ENCODE data around the gene ABTB1. TPM values are rescaled to one million over a fixed set of nuclear protein-coding genes. Genes with fewer than 3 reads are reported as not detected.

Gene ABTB1
- total RNA-seq, 1 donor from 2014 or later: 9.7 TPM

DNA sequence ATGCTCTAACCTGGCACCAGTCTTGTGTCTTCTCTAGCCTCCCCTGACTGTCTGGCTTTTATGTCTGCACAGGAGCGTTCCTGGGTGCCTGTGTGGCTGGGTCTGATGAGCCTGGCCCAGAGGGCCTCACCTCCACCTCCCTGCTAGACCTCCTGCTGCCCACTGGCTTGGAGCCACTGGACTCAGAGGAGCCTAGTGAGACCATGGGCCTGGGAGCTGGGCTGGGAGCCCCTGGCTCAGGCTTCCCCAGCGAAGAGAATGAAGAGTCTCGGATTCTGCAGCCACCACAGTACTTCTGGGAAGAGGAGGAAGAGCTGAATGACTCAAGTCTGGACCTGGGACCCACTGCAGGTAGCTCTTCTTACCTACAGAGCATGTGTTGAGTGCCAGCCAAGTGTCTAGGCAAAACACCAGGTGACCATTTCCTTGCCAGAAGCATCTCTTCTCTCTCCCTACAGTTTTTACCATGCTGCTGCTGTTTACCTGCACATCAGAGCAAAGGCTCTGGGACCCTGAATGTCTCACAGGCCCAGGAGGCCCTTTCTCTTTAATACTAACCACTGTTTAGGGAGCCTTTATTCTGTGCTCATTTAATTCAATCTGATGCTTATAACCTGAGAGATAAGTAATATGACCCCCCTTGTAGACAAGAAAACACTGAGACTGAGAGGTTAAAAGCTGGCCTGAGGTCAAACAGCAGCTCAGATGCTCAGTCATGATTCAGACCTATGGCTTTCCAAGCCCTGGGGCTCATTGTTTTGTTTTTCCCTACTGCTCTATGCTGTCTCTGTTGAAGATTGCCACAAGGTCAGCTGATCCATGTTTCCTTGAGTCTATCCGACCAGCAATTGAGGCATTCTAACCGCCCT, 33.3 kb upstream of the ABTB1 start:
- peaks cover 15% of the 10 kb centered on the region for H3K4me1 Mint-ChIP-seq (ENCODE audit: low read depth)

DNA sequence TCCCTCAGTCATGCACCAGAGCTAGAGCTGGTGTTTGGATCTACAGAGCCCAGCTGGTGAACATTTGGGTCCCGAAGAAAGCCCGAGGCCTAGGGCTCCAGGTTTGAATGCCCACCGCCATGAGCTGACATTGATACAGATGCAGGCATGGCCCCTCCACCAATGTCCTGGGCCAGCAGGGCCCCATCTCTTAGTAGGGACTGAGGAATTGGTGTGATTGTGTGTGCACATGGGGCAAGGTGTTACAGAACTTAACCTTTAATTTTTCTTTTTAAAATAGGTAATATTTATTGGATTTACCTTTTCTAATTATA, 32.8 kb upstream of the ABTB1 start:
- Mint-ChIP-seq H3K36me3 (ENCODE audit: low read depth) (no peaks in the 10 kb centered on the region), H3K27ac (no peak overlapping the region), H3K27me3 (ENCODE audit: insufficient read depth) (peaks cover 2% of the 10 kb centered on the region), H3K4me1 (ENCODE audit: low read depth) (peaks cover 15% of the 10 kb centered on the region), H3K4me3 (no peak overlapping the region), H3K9me3 (no peaks in the 10 kb centered on the region)
- no peak for DNase-seq (ENCODE audit: low spot score)
- intact Hi-C loops (cut with micrococcal nuclease): no loop called here

More for the DNA sequence above, 33.3 kb upstream of the ABTB1 start:
- H3K36me3 Mint-ChIP-seq (ENCODE audit: low read depth): no peaks in the 10 kb centered on the region
- H3K27me3 Mint-ChIP-seq (ENCODE audit: insufficient read depth): peaks cover 2% of the 10 kb centered on the region
- H3K4me3 Mint-ChIP-seq: no peak overlapping the region
- intact Hi-C loops (cut with micrococcal nuclease): no loop called here
- H3K27ac Mint-ChIP-seq: no peak overlapping the region
- H3K9me3 Mint-ChIP-seq: no peaks in the 10 kb centered on the region
- DNase-seq (ENCODE audit: low spot score): no peak

DNA sequence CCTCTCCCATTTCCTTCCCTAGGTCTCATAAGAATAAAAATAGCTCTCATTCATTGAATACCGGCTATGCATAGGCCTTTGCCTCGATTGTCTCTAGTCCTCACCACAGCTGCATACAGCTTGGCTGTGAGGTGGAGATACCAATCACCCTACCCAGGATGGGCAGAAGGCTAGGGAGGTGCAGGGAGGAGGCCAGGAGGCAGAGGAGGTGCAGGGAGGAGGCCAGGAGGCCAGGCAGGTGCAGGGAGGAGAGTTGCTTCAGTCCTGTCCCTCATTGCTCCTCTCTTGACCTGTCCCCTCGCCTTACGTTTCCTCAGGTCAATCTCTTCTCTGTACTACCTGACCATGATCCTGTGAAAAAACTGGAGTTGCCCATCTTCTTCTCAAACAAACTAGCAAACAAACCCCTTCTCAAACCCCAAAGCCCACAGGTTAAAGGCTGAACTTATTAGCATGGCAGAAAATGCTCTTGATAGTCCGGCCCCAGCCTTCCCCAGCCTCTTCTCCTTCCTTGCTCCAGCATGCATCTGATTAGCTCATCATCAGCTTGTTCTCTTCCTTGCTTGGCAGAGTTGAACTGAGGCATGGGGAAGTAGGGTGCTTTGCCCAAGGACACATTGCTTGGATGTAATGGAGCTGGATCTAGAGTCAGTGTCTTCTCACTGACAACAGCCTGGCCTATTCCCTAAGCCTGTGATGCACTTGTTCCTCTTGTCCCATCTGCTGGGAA, 27.9 kb upstream of the ABTB1 start:
- Mint-ChIP-seq H3K4me1 (ENCODE audit: low read depth) (no peaks in the 10 kb centered on the region), H3K27ac (no peak overlapping the region), H3K36me3 (ENCODE audit: low read depth) (no peaks in the 10 kb centered on the region), H3K9me3 (no peaks in the 10 kb centered on the region), H3K4me3 (no peak overlapping the region), H3K27me3 (ENCODE audit: insufficient read depth) (peaks cover 2% of the 10 kb centered on the region)
- DNase-seq (ENCODE audit: low spot score): no peak
- intact Hi-C loops (cut with micrococcal nuclease): no loop called here

DNA sequence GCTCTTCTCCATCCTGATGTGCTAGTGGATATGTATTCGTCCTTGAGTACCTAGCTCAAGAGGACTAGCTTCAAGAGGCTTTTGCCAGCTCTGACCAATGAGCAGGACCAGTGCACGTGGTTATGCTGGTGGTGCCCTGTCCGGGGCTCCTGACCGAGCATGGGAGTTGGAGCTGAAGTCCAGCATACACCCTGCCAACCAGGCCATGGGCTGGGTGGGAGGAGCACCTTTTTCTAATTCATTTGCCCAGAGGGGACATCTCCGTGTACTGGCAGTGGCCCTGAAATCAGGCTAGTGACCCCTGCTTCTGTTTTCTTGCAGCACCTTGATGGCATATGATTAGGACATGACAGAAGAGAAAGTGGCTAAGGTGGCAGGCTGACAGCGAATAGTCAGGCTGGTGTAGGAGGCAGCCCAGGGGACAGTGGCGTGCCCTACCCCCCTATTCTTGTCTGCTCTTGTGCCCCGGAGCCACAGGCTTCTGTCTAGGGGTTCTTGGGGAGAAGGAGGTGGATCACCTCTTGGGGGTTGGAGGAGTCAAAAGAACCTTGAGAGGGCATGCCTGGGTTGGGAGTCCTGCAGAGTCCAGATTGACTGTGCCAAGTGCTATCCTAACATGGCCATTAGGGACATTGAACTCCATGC, 27.3 kb upstream of the ABTB1 start:
- no peaks in the 10 kb centered on the region for H3K9me3 Mint-ChIP-seq
- peaks cover 3% of the 10 kb centered on the region for H3K27me3 Mint-ChIP-seq (ENCODE audit: insufficient read depth)
- H3K4me3 Mint-ChIP-seq: no peak overlapping the region
- no peaks in the 10 kb centered on the region for H3K36me3 Mint-ChIP-seq (ENCODE audit: low read depth)
- DNase-seq (ENCODE audit: low spot score): no peak
- H3K4me1 Mint-ChIP-seq (ENCODE audit: low read depth): no peaks in the 10 kb centered on the region
- intact Hi-C loops (cut with micrococcal nuclease): no loop called here
- H3K27ac Mint-ChIP-seq: no peak overlapping the region

DNA sequence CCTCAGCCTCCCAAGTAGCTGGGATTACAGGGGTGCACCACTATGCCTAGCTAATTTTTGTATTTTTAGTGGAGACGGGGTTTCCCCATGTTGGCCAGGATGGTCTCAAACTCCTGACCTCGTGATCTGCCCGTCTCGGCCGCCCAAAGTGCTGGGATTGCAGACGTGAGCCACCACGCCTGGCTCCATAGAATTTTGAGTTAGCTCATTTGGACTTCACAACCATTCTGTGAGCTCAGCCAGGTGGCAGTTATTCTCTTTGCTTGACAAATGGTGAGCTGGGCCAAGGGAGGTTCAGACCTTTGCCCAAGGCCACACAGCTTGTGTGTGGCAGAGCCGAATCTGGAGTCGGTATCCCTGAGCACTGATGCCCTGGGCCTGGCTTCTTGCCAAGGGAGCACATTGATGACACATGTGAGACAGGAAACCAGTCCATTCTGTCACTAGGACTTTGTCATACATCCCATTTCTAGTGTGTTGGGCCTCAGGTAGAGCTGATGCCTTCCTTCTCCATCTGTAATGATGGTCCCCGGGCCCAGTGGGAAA, 26.2 kb upstream of the ABTB1 start:
- no peaks in the 10 kb centered on the region for H3K36me3 Mint-ChIP-seq (ENCODE audit: low read depth)
- H3K27ac Mint-ChIP-seq: no peak overlapping the region
- H3K4me1 Mint-ChIP-seq (ENCODE audit: low read depth): no peaks in the 10 kb centered on the region
- H3K4me3 Mint-ChIP-seq: no peak overlapping the region
- peaks cover 4% of the 10 kb centered on the region for H3K27me3 Mint-ChIP-seq (ENCODE audit: insufficient read depth)
- DNase-seq (ENCODE audit: low spot score): no peak
- H3K9me3 Mint-ChIP-seq: no peaks in the 10 kb centered on the region
- intact Hi-C loops (cut with micrococcal nuclease): no loop called here

DNA sequence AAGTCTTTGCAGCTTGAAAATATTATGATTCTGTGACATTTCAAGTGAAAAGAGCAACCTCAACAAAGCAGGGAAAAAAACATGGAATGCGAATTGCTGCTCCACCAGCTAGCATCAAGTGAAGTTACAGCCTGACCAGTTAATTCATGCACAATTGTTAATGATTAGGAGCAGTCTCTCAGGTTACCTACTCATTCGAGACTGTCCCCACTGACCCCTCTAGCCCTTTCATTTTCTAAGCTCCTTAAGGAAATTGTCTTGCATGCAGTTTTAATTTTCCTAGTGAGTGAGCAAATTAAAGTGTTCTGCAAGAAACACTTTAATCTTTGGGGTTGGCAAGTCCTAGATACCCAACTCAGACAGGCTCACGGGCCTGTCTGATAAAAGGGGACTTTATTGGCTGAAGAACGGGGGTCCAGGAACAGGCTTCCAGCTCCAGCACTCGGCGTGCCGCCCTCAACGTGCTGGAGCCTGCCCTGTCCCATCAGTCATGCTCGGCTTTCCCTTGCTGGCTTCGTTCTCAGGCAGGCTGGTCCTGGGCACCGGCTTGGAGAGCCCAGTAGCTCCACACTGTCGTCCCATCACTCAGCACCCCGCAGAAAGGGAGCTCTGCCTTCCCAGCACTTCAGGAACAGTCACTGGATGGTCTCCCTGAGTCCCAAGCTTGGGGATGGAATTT, 25.4 kb upstream of the ABTB1 start:
- H3K4me3 Mint-ChIP-seq: no peak overlapping the region
- DNase-seq (ENCODE audit: low spot score): no peak
- H3K9me3 Mint-ChIP-seq: no peaks in the 10 kb centered on the region
- peaks cover 3% of the 10 kb centered on the region for H3K27me3 Mint-ChIP-seq (ENCODE audit: insufficient read depth)
- H3K36me3 Mint-ChIP-seq (ENCODE audit: low read depth): no peaks in the 10 kb centered on the region
- no peaks in the 10 kb centered on the region for H3K4me1 Mint-ChIP-seq (ENCODE audit: low read depth)
- intact Hi-C loops (cut with micrococcal nuclease): no loop called here
- H3K27ac Mint-ChIP-seq: no peak overlapping the region

DNA sequence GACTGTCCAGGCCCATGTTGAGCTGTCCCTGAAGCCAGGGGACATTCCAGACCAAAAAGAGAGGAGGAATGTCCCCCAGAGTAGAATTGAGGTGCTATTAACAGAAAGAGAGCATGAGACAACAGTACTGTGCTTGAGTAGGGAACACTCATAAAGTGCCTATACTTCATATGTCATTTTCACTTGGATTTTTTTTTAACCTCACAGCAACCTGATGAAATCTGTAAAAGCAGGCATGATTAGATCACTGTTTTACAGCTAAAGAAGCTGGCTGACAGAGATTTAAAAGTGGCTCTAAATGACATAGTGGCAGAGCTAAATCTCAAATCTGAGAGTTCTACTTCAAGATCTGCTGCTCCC, 24.9 kb upstream of the ABTB1 start:
- no peaks in the 10 kb centered on the region for H3K9me3 Mint-ChIP-seq
- intact Hi-C loops (cut with micrococcal nuclease): no loop called here
- no peak for DNase-seq (ENCODE audit: low spot score)
- peaks cover 2% of the 10 kb centered on the region for H3K27me3 Mint-ChIP-seq (ENCODE audit: insufficient read depth)
- no peak overlapping the region for H3K4me3 Mint-ChIP-seq
- no peaks in the 10 kb centered on the region for H3K36me3 Mint-ChIP-seq (ENCODE audit: low read depth)
- H3K4me1 Mint-ChIP-seq (ENCODE audit: low read depth): no peaks in the 10 kb centered on the region
- H3K27ac Mint-ChIP-seq: no peak overlapping the region

DNA sequence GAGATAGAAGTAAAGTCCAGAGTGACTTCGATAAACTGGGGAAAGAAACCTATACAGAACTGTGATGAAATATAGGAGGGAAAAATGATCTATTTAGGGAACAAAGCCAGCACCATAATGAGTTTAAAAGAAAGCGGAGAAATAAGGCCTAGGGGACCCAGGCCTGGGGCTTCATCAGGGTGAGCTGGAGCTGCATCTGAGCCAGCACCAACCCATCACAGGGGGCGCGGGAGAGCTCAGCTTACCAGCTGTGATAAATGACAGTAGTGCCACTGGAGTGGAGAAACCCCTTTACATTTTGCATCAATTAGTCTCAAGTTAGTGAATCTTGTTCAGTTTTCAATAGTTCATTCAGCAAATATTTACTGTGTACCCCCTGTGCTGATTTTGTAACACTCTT, 22.5 kb upstream of the ABTB1 start:
- no peaks in the 10 kb centered on the region for H3K9me3 Mint-ChIP-seq
- intact Hi-C loops (cut with micrococcal nuclease): loop anchor here (10.0 kb wide), 1 partner anchor 485 kb away; no protein-coding TSS in a partner anchor
- H3K27ac Mint-ChIP-seq: no peak overlapping the region
- no peak overlapping the region for H3K4me3 Mint-ChIP-seq
- no peak for DNase-seq (ENCODE audit: low spot score)
- no peaks in the 10 kb centered on the region for H3K36me3 Mint-ChIP-seq (ENCODE audit: low read depth)
- peaks cover 2% of the 10 kb centered on the region for H3K27me3 Mint-ChIP-seq (ENCODE audit: insufficient read depth)
- no peaks in the 10 kb centered on the region for H3K4me1 Mint-ChIP-seq (ENCODE audit: low read depth)

DNA sequence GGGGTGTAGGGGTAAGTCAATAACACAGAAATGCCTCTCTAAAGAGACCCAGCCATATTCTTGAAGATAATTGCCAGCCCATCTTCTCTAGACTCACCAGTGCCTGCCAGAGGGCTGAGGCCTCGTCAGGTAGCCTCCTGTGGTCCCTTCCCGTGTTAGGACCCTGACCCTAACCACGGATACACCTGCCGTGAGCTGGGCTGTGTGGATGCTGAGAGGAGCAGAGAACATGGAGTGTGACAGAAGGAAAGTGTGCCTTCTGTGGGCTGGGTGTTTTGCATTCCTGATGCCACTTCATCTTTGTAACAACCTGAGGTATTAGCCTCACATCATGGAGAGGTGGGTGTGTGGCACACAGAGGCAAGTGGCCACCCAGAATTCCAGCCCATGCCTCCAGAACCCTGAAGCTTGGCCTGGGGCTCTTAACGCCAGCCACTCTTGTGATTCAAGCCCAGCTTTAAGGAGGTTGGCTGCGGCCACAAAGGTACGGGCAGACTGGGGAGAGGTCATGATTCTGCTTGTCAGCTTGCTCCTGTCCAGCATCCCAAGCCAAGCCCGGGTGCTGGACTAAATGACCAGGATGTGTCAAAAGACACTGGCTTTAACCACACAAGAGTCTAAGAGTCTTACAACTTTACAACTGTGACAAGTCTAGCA, 21.1 kb upstream of the ABTB1 start:
- Mint-ChIP-seq H3K4me1 (ENCODE audit: low read depth) (no peaks in the 10 kb centered on the region), H3K27me3 (ENCODE audit: insufficient read depth) (peaks cover 6% of the 10 kb centered on the region), H3K9me3 (no peaks in the 10 kb centered on the region), H3K36me3 (ENCODE audit: low read depth) (no peaks in the 10 kb centered on the region), H3K4me3 (no peak overlapping the region), H3K27ac (no peak overlapping the region)
- DNase-seq (ENCODE audit: low spot score): no peak
- intact Hi-C loops (cut with micrococcal nuclease): loop anchor here (1.0 to 10.0 kb wide), 4 partner anchors 43 to 483 kb away; no protein-coding TSS in a partner anchor

DNA sequence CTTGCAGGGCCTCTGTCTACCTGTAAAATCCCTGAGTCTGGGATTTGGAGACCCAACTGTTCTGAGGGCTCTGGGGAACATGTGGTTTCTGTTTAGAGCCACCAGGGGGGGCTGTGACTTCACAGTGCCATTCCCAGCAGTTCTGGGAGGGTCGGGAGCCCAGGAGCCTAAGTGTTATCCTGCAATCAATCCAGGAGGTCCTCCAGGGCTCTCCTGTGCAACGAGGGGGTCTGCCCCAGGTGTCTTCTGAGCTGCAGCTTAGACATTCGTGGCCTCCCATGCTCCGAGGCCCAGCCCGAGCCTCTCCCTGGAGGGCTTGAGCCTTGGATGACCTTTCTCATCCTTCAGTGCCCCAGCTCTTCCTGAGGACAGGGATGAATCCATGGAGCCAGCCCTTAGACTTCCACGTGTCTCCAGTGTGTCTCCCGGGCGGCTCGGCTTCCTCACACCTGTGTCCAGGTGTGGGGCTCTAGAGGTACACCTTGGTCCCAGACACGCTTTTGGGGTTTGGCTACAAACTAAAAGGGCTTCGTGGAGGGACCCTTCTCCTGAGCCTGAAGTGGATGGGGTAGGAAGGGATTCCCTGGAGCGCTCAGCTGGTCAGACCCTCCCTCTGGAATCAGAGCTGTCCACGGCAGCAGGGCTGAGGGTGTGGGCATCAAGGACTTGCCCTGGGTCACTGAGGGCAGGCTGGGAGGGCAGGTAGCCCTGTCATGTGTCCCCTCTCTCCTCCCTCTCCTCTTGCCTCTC, 20.3 kb upstream of the ABTB1 start:
- no peaks in the 10 kb centered on the region for H3K4me1 Mint-ChIP-seq (ENCODE audit: low read depth)
- no peak for DNase-seq (ENCODE audit: low spot score)
- no peak overlapping the region for H3K27ac Mint-ChIP-seq
- intact Hi-C loops (cut with micrococcal nuclease): loop anchor here (1.0 to 10.0 kb wide), 4 partner anchors 42 to 482 kb away; no protein-coding TSS in a partner anchor
- H3K4me3 Mint-ChIP-seq: no peak overlapping the region
- no peaks in the 10 kb centered on the region for H3K9me3 Mint-ChIP-seq
- peaks cover 8% of the 10 kb centered on the region for H3K27me3 Mint-ChIP-seq (ENCODE audit: insufficient read depth)
- no peaks in the 10 kb centered on the region for H3K36me3 Mint-ChIP-seq (ENCODE audit: low read depth)

DNA sequence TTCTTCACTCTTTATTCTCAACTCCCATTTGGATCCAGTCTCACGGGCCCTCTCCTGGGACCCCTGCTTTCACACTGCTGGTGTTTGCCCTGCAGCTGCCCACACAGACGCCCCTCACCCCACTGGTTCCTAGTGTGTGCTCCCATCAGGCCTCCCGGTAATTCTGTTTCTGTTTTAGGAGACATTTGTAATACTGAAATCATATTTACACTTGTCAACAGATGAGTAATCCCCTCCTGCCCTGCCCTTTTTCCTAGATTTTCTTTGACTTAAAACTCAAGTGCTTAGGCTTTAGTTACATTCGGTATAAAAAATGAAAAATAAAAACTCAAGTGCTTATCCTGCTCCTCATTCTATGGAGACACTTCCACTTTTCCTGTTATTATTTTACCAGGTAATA, 18.4 kb upstream of the ABTB1 start:
- Mint-ChIP-seq H3K36me3 (ENCODE audit: low read depth) (no peaks in the 10 kb centered on the region), H3K9me3 (no peaks in the 10 kb centered on the region), H3K27me3 (ENCODE audit: insufficient read depth) (peaks cover 14% of the 10 kb centered on the region), H3K4me3 (no peak overlapping the region), H3K27ac (no peak overlapping the region), H3K4me1 (ENCODE audit: low read depth) (no peaks in the 10 kb centered on the region)
- no peak for DNase-seq (ENCODE audit: low spot score)
- intact Hi-C loops (cut with micrococcal nuclease): loop anchor here (10.0 kb wide), 1 partner anchor 480 kb away; no protein-coding TSS in a partner anchor

All from activated T-helper 1 cell treated with anti-CD3 and anti-CD28 coated beads, Interleukin-12 subunit alpha, Interleukin-12 subunit beta, Interleukin-2, Interleukin-4 antibody, amounts not matched to agents 30 ng/mL and 10 ng/mL and 1 ng/mL, durations not matched to agents 14 hours and 24 hours and 36 hours (primary cell).